HG03571 (cell line): Measurements from ENCODE around the gene IQCE.
"Not testable (repeated sequence)": the region's sequence is repeated elsewhere in the genome, so short reads cannot be mapped to it uniquely, and the experiment has no call there.

Experiments used
- ATAC-seq: cut with Tn5 transposase; IDR thresholded peaks from one replicate; pipeline ENCODE4 v1.9.1; 2021; ENCODE audit not compliant: unreplicated experiment

Gene IQCE

DNA sequence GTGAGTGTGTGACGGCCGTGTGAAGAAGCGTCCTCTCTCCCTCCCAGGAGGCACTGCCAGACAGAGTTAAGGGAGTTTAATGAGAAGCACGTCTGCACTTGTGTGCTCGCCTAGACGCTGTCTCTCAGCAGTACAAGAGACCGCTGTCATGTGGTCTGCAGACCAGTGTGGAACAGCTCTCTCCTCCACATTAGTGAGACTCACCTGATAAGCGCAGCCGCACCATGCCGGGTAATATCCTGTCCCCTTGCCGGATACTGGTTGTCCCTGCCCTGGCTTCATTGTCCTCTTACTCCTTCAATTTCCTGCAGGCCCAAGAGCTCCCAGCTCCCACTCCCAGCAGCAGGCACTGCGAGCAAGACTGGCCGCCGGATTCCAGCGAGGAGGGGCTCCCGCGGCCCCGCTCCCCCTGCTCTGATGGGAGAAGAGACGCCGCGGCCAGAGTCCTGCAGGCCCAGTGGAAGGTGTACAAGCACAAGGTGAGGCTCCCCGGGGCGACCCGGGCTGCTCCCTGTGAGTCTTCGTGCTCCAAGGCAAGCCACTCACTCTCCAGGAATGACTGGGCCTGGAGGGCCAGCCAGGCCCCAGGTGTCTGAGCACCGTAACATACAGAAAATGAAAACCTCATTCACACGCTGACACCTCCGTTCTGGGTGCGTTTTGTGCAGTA is 39.5 kb downstream of the IQCE start:
- no peak for ATAC-seq

DNA sequence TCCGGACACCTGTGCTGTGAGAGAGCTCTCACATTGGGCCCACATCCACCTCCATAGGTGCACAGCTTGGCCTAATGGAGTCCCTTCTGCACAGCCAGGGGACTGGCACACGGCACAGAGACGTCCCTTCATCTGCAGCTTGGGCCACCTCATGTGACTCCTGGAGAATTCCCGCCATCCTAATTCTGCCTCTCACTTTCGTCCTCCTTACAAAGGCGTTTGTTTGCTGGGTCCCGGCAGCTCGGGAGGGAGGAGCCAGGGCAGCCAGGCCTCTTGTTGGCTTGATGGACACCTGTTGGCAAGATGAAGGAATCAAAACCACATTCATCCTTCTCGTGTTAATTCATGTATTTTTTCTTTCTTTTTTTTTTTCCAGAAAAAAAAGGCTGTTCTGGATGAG is 42.3 kb downstream of the IQCE start:
- no peak for ATAC-seq

DNA sequence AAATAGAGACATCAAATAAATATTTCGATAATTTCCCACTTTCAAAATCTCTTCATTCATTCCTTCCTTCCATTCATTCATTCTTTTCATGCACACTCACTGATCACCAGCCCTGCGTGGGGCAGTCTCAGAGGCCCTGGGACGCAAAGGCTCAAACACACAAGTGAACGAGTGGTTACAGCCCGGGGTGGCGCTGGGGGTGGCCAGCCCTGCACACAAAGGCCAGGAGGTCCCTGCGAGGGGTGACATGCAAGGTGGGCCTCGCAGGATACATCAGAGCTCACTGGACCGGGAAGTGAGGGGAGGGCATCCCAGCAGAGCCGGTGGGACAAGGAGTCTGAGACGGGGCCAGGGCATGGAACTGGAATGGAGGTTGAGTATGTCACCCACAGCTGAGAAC is 43.1 kb downstream of the IQCE start:
- ATAC-seq, result no peak

DNA sequence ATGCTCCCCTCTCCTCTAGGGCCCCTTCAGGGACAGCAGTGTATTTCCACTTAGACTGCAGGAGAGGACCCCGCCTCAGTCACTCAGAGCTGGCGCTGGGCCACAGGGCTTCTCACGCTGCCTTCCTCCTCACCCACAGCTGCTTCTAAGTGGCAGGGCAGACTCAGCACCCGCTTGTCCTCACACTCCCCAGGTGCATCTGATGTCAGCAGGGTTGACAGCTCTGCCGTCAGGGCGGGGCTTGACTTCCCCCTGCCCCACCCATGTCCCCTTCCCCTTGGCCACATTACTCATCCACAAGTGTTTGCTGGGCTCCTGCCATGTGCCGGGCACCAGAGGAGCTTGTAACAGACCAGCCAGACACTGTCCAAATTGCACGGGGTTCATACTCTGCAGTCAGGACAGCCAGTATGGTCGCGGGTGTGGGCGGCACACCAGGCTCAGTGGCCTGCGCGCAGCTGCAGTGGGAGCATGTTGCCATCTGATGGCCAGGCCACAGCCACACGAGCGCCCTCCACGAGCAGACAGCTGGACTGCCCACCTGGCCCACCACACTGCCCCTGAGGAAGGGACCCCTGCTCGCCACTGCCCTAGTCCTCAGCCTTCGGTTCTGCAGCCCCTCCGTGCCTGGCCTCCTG is 43.7 kb downstream of the IQCE start:
- ATAC-seq, result no peak

DNA sequence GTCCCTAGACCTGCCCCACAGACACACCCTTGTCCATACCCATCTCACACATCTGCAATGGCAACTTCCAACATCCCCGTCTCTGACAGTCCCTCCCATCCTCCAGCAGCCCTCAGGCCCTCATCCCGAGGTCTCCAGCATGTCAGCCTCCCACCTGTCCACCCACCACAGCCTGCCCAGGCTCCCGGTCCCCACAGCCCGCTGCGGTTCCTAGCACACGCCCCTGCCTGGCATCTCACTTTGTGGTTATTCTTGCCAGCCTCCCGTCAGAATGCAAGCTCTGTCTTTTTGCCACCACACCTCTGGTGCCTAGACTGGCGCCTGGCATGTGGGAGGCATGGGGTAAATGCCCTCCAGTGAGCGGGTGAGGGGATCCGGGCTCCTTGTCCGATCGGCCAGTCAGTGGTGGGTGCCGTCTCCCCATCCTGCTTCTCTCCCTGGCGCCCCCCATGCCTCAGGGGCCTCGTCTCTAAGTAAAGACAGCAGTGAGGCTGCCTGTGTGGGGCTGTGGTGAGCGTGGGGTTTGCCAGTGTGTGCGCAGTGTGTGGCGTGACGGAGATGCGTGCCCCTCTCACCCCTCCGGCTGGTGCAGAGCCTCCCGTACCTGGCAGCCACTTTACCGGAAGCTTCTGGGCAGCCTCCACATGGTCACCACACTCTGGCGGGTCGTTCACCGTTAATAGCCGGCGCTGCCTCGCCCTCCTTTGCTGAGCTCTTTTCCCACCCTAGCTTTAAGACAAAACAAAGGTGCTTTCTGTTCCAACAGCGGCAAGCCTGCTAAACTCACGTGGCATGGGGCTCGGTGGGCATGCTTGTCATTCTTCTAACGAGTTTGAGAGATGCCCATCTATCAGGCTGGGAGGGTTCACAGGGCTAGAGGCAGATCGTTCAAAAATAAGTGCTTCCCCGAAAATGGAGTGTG is 44.5 kb downstream of the IQCE start:
- no peak for ATAC-seq

DNA sequence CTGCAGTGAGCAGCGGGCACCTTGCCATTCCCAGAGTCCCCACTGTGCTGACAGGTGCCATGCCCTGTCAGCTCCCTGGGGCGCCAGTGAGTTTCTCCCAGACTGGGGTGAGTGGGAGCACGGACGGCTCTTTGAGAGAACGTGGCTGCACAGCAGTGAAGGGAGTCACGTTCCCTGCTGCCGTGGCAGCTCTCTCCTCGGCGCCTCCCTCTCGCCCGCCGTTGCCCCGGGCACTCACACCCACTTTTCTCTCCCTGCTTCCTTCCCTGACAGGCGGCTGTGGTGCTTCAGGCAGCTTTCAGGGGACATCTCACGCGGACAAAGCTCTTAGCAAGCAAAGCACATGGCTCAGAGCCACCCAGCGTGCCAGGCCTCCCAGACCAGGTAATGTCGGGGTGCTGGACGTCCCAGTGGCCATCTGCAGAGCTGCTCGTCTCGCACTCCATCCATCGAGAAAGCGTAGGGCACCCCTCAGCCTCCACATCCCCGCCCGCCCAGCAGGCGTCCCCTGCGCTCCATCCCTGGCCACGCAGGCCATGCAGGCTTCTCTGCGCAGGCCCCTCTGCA is 45.9 kb downstream of the IQCE start:
- no peak for ATAC-seq

DNA sequence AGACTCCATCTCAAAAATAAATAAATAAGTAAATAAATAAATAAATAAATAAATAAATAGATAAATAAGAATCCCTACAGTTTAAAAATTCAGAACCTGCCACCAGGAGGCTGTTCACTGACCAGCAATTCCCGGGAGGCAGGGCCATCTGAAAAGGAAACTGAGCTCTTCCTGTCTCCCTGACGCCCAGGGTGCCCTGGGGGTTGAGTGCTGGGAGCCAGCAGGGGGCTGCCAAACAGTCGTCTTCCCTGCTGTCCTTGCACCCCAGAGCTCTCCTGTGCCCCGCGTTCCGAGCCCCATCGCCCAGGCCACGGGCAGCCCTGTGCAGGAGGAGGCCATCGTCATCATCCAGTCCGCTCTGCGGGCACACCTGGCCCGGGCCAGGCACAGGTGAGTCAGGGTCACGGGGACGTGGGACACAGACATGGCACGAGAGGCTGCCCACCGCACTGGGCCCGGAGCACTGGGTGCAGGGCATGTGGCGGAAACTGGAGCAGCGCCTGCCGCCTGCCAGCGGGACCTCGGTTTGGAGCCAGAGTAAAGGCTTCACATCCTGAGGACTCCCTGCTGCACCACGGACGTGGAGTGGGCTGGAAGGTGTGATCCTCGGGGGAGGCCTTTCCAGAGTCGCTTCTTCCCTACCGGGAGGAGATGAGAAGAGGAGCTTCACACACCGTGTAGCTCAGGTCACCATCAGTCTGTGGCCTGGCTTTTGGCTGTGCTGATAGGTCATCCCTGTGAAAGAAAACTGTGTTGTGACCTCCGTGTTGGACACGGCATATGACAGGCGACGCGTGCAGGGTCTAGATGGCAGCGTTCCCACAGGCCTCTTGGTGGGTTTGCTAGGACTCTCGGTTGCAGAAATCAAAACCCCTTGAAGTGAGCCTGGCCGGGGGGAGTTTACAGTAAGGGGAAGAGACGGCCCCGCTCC is 47.1 kb downstream of the IQCE start:
- no peak for ATAC-seq

DNA sequence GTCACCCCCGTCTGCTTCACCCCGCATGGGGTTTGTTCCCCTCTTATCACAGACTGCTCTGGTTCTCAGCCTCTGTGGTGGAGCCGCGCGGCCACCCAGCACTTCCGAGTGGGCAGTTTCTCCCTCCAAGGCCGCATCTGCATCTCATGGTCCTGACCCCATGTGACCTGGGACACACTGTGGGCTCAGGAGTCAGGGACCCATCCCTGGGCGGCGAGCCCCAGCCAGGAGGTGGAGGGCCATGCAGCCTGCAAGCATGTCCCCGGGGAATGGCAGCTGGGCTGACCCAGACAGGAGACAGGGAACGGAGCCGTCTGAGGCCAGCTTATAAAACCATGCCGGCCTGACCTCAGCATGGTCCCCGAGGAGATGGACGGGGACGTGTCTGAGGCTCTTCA is 47.8 kb downstream of the IQCE start:
- ATAC-seq, result no peak

DNA sequence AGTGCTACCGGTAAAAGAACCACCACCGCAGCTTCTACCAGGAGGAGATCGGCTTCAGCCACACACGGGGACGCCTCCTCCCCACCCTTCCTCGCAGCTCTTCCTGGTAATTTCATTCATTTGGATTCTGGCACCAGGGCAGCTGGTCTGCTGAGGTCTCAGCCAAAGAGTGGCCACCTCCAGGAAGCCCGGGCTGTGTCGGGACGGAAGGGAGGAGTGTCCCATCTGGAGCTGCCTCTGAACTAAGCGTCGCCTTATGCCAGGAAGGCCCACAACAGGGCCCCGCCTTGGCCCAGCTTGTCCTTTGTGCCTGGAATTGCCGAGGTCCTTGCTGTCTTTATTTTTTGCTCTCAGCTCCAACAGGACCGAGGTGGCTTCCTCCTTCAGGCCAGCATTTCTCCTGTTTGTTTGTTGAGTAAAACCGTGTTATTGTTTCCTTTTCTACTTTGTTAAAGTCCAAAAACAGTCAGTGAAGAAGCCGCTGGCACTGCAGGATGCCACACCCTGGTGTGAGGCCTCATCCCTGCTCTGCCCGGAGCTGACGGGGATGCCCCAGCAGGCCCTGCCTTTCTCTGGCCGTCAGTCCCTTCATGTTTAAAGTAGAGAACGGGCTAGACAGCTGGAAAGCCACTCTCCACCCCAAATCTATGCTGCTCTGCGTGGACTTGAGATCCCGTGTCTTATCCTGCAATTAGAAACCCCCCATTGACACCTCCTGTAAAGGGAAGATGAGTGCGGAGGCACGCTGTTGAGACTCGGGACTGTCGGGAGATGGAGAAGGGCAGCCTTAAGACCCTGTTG is 48.5 kb downstream of the IQCE start:
- ATAC-seq, result no peak

DNA sequence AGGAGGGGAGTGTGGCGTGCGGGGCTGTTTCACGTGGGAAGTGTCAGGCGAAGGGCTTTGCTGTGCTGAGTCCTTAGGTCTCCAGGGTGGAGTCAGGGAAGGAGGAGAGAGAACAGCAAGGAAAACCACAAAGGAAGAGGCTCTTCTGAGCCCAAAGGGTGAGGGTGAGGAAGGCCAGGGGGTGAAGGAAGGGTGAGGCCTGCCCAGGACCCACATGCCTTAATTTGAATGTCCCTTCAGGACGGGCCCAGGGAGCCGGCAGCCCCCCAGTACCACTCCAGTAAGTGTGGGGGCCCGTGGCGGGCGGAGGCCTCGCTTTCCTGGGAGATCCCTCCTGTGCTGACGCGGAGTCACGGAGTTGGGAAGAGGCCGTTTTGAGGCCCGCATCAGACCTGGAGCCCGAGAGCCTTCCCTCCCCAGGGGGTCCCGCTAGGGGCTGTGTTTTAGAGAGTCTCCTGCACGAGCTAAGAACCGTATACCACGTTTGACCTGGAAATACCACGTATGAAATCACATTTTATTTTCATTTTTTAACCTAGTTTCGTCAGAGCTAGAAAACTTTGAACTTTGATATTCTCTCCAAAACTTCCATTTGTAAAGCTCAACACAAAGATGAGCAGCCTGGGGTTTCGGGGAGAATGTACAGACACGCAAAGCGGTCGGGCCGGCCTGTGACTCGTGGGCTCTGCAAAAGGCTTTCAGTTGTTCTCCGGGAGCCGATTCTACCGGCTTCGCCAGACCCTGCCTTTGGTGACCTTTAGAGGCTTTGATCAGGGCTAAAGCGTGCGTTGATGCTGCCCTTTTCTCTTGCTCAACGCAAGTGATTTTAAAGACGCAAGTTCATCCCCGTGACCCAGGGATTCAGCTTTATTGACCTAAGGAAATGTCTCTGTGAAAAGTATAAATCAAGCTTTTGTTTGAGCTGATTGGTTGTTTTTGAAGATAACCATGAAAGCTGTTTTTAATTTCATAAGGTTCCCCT is 49.4 kb downstream of the IQCE start:
- no peak for ATAC-seq

DNA sequence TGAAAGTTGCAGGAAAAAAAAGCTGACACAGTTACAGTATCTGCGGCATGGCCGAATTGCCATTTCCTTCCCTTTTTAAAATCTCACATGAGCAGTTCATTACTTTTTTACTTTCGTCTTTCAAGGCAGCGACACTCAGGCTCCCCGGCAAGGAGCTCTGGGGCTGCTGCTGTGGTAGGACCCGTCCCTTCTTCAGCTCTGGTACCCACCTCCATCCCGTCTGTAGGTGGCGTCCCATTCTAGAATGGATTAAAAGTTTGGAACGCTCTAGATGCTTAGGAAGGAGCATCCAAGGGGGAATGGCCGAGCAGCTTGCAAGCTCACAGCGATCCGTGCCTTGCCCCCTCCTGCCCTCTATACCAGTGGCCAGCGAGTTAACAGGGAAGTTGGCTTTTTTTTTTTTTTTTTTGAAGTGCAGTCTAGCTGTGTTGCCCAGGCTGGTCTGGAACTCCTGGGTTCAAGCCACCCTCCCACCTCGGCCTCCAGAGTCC is 50.2 kb downstream of the IQCE start:
- ATAC-seq, result no peak

DNA sequence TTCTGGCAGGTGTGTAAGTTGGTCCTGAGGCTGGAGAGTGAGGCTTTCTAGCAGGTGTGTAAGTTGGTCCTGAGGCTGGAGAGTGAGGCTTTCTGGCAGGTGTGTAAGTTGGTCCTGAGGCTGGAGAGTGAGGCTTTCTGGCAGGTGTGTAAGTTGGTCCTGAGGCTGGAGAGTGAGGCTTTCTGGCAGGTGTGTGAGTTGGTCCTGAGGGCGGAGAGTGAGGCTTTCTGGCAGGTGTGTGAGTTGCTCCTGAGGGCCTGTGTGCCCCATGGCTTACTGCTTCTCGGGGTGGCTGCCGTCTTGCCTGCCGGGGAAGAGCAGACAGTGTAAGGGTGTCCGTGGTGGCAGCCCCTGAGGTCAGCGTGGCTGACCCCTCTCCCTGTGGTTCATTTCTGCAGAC is 50.9 kb downstream of the IQCE start:
- not testable (repeated sequence) for ATAC-seq

DNA sequence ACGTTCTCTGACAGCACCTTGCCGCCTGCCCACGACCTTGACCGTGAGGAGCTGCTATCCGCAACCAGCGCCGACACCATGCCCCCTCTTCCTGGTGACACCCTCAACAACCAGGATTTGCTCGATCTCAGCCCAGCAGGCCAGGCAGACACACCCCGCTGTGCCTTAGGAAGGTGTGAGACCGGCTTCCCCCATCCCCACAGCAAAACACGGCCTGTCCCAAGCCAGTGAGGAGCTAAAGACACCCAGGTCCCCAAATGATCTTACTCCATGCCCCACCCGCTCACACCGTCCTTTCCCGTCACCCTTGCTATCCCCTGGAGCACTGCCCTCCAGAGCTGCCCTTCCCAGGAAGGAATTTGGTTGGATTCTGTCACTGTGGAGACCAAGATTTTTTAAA is 51.7 kb downstream of the IQCE start:
- ATAC-seq, result no peak

DNA sequence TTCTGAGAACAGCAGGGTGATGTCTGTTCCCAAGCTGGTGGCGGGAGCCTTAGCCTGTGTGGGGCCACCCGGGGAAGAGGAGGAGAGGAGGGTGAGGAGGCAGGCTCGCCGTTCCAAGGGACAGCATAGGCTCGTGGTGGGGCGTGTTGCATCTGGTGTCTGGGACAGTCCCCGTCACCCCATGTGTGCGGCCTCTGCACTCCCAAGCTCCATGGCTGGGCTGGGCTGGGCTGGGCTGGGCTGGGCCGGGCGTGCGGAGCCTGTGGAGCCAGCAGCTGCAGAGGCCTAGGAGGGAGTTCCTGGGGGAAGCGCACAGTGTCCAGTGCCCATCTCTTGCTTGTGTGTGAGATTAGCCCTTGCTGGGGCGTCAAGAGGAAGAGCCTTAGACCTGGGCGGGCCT is 52.1 kb downstream of the IQCE start:
- no peak for ATAC-seq

DNA sequence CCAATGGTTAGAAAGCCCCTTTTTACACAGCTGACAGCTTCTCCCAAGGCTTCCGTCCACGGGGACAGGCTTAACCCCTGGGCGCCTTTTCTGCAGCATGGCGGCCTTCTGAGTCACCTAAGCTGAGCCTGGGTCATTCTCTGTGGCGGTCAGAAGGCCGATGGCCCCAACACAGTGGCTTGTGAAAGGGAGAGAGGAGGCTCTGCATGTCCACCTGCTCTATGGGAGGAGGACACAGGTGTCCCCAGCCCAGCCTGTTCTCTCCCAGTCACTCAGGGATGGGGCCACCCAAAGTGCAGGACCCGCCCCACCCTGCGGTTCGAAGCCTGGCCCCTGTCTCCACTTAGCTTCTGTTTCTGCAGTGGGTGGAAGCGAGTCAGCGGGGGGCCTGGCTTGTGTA is 52.6 kb downstream of the IQCE start:
- ATAC-seq, result no peak

DNA sequence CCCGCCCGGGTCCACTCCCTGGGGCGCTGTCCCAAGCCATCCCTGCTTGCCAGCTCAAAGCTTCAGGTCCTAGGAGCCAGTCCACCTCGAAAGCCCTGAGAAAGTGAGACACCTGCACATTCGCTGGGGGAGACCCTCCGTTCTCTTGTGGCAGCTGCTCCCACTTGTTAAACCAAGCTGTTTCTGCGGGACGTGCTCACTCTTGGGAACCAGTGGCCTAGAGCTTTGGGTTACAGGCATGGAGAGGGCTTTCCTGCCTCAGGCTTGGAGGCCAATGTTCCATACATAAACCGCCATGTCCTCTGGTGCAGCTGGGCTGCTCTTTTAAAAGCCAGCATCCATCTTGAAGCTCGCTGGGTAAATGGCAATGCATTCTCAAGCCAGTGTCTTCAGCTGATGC is 53.1 kb downstream of the IQCE start:
- ATAC-seq, result no peak

DNA sequence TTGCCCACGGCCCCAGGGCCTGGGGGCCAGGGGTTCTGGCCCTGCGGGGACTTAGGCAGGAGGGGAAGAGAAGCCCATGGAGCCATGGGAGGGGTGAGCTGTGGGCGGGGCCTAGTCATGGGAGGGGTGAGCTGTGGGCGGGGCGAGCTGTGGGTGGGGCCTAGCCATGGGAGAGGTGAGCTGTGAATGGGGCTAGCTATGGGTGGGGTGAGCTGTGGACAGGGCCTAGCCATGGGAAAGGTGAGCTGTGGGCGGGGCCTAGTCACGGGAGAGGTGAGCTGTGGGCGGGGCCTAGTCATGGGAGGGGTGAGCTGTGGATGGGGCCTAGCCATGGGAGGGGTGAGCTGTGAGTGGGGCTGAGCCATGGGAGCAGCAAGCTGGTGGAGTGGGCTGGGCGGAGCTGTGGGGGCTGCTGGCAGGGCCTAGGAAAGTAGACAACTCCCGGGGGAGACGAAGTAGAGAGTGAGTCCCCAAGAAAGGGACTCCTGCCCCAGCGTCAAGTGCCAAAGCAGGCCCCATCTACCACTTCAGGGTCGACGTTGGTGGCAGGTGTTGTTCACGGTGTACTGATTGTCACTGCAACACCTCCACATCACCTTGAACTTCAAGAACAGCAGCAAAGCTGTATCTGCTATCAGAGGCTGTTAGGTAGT is 53.8 kb downstream of the IQCE start:
- no peak for ATAC-seq
